Measurements from ENCODE around the gene QRICH2.
"Not testable (repeated sequence)": the region's sequence is repeated elsewhere in the genome, so short reads cannot be mapped to it uniquely, and the experiment has no call there.

Gene QRICH2

DNA sequence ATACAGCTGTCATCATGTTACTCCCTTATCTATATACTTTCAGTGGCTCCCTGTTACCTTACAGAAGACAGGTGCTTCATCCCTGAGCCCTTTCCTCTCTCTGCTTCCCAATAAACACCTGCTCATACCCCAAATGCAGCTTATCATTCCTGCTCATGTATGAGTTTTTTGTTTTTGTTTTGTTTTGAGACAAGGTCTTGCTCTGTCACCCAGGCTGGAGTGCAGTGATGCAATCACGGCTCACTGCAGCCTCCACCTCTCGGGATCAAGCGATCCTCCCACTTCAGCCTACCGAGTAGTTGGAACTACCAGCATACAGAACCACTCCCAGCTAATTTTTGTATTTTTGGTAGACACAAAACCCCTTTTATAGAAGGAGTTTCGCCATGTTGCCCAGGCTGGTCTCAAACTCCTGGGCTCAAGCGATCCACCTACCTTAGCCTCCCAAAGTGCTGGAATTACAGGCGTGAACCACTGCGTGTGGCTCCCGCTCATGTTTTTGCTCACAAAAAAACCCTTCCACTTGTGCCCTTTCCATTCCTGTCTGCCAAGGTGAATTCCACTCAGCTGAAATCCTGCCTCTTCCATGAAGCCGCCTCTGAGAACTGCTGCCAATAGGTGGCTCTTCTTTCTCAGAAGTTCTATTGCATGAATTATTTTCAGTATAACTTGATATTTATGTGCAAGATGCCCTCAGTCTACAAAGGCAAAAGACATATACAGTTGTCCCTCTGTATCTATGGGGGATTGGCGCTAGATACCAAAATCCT lies 59.9 kb downstream of the QRICH2 start:
- DNase-seq (ENCODE audit: low spot score), result no peak

DNA sequence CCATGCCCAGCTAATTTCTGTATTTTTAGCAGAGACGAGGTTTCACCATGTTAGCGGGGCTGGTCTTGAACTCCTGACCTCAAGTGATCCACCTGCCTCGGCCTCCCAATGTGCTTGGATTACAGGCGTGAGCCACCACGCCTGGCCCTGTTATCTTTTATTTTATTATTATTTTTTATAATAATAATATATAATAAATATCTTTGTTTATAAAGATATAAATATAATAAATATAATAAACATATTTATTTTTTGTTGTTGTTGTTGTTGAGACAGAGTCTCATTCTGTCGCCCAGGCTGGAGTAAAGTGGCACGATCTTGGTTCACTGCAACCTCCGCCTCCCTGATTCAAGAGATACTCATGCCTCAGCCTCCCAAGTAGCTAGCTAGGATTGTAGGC lies 60.8 kb downstream of the QRICH2 start:
- no peak for DNase-seq (ENCODE audit: low spot score)

DNA sequence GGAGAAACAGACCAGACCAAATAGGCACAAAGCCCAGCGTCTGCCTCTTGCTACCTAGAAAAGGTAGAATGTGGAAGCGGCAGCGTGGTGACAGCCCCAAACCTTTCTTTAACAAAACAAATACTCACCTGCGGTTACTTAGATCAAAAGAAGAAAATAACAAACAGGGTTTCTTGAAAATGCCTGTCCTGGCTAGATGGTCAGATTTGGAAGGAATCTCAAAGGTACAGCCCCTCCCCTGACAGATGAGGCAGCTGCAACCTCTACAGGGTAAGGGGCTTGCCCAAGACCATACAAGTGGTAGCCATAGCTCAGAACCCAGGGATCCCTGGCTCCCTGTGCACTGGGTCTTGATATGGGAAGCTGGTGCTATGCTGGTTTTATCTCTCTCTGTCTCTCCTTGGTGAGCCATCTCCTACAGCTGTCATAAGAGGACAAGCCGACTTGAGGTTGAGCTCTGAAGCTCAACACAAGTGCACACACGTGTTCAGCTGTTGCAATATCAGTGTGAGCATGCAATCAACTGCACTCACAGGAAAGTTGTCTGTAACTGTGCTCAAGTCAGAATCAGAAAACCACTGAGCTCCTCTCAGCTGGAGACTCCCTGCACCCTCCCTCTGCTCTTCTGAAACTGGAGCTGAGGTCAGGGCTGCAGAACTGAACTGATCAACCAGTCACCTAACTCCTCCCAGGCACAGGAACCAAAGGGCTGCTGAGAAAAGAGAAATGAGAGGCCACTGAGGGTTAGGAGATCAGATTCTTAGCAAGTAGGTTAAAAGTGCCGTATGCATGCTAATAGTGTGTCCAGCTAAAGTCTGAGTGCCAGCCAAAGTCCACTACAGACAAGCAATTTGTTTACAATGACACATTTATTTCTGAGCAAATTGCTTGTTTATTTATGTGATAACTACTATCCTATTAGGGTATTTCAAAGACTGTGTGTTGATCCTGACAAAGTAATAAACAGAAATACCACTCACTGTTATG lies 61.7 kb downstream of the QRICH2 start:
- no peak for DNase-seq (ENCODE audit: low spot score)

DNA sequence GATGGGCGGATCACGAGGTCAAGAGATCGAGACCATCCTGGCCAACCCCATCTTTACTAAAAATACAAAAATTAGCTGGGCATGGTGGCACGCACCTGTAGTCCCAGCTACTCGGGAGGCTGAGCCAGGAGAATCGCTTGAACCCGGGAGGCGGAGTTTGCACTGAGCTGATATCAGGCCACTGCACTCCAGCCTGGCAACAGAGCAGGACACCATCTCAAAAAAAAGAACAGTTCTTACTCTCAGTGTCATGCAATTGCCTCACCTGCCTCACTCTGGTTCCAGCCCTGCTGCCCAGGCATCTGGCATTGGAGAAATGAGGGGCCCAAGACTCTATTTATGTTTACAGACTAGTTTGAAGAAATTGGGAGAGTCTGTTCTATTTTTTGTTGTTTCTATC lies 63.4 kb downstream of the QRICH2 start:
- DNase-seq (ENCODE audit: low spot score), result not testable (repeated sequence)

DNA sequence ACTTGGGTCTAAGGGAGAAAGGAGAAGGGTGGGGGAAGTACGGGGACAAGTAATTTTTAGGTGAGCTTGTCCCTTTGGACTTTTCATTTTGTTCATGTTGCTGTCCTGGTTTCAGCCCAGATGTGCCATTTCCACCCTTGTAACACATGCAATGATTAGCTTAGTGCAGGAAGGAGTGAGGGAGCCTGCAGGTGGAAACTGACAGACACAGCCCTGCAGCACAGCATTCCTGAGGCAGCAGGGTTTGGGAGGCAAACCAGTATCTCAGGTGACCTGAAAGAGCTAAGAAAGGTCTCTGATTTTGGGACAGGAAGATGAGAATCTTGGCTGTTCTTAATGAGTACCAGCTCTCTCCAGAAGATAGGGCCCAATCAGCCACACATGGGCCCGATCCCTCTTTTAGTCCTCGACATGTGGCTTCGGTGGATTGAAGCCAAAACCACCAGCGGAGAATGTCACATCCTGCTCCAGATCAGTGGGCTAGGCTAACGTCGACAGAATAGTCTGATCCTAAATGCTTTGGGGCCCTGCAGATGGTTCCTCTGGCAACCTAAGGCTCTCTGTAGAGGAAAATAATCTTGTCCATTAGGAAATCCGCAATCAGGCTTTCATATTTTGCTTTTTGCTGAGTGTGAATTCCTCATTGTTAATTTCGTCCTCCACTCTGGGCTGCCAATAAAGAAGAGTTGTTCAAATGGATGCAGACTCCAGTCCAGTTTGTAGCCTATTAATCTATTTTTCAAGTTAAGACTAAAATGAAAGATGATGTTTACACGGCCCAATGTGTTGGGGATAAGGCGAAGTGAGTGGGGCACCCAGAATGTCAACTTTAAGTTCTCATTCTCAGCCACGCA lies 64.0 kb downstream of the QRICH2 start:
- no peak for DNase-seq (ENCODE audit: low spot score)

DNA sequence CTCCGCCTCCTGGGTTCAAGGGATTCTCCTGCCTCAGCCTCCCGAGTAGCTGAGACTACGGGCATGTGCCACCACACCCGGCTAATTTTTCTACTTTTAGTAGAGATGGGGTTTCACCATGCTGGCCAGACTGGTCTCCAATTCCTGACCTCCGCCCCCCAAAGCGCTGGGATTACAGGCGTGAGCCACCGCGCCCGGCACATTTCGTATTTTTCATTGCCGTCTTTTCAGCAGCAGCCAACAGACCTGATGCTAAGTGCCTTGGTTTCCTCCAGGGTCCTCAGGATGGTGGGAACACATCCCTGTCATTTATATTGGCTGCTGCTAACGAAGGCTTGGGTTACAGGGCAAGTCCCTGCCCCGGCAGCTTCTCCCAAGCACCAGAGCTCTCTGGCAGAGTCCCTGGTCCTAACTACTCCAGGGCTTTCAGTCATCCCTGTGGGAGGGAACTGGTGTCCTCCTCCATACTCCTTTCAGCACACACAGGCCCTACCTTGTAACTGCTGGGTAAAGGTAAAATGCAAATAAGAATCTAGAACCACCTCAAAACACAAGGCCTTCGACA lies 66.3 kb downstream of the QRICH2 start:
- no peak for DNase-seq (ENCODE audit: low spot score)

DNA sequence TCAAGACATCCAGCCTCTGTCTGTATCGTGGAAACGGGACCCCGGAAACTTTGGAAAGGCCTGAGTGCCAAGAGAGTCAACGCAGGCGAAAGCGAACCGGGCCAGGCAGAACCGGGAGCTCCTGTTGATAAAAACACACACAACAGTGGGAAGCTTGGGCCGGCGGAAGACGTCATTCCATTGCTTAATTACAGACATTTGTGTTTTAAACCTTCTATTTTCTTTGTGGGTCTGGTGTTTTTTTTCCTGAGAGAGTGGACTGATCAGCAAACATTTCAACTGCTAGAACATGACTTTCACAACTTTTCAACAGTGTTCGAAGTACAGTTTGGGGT lies 66.9 kb downstream of the QRICH2 start:
- no peak for DNase-seq (ENCODE audit: low spot score)

DNA sequence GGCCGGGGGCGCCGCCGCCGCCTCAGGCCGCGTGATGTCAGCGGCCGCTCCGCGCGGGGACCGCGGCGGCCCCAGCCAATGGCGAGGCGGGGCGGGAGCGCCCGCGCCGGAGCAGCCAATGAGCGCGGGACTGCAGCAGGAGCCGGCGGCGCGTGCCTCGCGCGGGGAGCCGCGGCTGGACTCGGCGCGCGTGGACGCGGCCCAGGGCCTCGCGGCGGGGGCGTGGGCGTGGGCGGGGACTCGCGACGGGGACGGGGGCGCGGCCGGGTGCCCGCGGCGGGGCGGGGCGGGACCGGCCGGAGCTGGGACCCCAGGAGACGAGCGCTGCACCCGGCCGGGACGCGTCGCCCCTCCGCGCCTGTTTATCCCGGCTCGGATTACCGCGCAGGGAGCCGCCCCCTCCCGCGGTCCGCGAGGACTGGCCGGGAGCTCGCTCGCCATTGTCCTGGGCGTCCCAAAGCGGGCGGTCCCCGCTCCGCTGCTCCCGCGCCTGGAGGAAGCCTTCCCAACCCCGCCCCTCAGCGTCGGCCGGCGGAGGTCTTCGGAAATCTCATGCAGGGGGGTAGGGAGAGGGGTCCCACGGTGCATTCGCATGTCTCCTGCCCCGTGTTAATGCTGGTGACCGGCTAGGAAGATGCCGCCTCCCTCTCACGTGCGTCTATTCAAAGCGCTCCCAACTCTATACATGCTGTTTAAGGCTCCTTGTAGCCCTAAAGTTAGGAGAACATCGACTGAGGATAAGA lies 67.4 kb downstream of the QRICH2 start, which contains the start of gene RNF157:
RNF157 (minus strand) TSS at position 33 of the 743 bp plus-strand sequence. CDS start 253 bp downstream, outside the sequence.
- DNase-seq (ENCODE audit: low spot score), result peak; percentile 81

DNA sequence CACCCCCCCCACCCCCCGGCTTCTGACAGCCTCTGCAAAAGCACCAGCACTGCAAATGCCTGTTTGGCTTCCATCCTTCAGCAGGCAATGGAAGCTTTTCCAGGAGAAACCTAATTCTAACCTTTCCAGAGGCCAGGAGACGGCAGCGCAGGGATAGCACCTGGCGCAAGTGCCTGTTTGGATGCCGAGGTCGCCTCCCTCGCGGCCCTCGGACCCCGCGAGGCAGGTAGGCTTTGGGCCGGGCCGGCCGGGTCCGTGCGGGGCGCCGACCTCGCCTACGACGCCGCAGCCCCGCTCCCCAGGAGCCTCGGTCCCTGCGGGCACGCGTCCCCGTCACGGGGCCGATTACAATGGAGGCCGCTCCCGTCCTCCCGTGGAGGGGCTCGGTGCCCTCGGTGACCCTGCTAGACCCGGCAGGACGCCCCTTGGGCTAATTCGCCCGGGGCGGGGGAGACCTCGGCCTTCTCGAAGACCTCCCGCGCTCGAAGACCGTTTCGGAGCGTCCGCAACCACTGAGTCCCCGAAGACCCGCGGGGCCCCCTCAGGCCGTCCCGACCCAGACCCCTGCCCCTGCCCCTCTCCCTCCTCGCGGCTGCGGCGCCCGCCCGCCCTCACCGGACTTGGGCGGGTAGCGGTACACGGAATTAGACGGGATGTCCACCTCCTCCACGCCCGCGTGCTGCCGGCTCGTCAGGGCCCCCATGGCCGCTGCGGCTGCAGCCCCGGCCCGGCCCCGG lies 68.4 kb downstream of the QRICH2 start:
- no peak for DNase-seq (ENCODE audit: low spot score)

DNA sequence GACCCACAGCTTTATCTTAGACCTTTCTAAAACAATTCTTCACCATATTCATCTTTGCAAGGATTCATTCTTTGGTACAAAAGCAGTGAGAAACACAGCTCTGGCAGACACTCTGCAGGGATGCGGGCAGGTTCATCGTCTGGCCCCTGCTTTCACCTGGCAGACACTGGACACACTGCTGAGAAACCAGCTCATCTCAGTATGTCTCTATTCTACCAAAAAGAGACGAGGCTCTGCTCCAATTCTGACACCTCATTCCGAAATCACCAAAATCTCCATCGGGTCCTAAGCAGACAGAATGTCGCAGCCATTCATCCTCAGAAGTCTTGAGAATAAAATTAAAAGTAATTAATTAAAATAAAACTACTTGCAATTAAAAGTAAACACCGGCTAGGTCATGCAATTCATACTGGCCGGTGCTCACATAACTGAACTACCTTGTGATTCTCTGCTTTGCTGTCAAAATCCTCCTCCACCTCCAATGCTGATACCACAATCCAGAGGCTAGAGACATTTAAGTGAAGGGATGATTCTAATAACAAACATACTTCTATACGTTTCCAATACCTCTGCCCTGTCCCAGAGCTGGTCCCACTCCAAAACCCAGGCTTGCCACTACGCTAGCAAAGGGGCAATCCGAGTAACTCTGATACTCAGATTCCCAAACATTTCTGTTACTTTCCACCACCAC lies 69.1 kb downstream of the QRICH2 start:
- no peak for DNase-seq (ENCODE audit: low spot score)

DNA sequence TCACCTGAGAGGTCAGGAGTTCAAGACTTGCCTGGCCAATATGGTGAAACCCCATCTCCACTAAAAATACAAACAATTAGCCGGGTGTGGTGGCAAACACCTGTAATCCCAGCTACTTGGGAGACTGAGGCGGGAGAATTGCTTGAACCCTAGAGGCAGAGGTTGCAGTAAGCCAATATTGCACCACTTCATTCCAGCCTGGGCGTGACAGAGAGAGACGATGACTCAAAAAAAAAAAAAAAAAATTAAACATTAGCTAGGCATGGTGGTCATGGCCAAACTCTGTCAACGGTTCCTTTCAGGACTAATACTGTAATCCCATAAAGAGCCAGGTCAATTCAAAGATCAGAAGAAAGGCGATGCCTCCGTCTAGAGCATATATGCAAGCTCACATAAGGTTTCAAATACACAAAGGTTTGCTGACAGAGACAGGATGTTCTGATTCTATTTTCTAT lies 70.2 kb downstream of the QRICH2 start:
- no peak for DNase-seq (ENCODE audit: low spot score)

DNA sequence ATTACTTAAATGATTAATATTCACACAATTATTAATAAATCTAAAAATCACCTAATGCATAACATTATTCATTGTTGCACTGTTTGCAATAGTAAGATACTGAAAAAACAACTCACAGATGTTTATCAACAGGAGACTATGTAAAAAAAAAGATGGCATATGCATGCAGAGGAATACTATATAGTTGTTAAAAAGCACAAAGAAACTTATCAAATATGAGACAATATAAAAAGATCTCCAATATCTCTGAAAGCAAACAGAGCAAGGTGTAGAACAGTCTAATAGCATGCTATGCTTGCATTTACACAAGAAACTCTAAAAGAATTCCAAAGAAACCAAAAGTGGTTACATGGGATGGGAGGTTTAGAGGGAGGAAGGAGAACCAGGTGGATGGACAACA lies 71.5 kb downstream of the QRICH2 start:
- no peak for DNase-seq (ENCODE audit: low spot score)

DNA sequence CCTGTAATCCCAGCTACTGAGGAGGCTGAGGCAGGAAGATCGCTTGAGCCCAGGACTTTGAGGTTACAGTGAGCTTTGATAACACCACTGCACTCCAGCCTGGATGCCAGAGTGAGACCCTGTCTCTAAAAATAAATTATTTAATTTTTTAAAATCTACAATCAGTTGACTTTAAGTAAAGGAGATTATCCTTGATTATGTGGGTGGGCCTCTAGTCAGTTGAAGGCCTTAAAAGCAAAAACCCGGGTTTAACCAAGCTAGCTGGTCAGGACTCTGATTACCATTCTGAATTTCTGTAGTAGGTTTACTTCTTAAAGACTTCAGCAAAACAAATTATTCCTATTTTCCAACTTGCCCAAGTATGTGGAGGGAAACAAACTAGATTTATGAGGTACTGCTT lies 72.2 kb downstream of the QRICH2 start:
- DNase-seq (ENCODE audit: low spot score), result no peak

DNA sequence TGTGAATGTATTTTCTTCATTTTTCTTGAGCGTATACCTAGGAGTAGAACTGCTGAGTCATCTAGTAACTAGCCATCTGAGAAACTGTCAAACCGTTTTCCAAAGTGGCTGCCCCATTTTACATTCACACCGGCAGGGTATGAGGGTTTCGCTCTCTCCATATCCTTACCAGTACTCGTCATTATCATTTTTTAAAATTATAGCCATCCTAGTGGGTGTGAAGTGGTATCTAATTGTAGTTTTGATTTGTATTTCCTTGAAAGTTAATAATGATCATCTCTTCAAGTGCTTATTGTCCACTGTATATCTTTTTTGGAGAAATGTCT lies 73.8 kb downstream of the QRICH2 start:
- no peak for DNase-seq (ENCODE audit: low spot score)

DNA sequence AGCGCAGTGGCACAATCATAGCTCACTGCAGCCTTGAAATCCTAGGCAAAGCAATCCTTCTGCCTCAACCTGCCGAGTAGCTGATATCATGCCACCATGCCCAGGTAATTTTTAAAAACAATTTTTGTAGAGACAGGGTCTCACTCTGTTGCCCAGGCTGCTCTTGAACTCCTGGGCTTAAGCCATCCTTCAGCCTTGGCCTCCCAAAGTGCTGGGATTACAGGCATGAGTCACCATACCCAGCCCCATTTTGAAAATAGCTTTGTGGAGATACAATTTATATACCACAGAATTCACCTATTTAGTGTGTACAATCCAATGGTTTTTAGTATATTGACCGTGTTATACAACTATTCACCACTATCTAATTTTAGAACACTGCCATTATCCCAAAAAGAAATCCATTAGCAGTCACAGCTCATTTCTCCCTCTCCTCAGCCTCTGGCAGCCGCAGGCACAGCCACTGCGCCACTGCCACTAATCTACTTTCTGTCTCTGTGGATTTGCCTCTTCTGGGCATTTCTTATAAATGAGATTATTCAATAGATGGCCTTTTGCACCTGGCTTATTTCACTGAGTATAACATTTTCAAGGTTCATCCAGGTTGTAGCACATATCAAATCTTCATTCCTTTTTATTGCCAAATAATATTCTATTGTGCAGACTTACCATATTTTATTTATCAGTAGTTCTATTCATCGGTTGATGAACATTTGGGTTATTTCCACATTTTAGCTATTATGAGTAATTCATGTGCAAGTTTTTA lies 74.3 kb downstream of the QRICH2 start:
- no peak for DNase-seq (ENCODE audit: low spot score)

DNA sequence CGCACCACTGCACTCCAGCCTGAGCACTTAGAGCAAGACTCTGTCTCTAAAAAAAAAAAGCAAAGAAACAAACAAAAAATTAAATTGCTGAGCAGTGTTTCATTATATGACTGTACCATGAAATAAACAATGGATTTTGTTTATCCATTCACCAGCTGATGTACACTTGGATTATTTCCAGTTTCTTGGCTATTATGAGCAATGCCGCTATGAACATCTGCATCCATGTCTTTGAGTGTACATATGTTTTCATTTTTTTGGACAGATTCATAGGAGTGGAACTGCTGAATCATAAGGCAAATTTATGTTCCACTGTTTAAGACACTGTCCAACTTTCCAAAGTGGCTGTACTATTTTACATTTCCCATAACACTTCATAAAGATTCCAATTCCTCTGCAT lies 75.7 kb downstream of the QRICH2 start:
- no peak for DNase-seq (ENCODE audit: low spot score)

DNA sequence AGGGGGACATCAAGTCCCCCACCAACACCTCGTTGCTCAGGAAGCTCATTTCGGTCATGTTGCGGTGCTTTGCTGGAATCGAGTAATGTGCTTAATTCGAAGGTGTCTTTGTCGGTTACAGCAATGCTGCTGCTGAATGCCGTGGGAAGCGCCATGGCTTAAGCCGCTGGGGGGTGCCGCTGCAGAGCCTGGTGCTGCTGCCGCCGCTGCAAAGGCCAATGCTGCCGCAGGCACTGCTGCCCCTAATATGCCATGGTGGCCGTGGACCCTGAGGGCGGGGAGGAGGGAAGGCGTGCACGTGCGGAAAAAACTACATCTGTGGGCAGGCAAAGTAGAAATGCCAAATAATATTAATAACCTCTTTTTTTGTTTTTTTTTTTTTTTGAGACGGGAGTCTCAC lies 81.3 kb downstream of the QRICH2 start:
- not testable (repeated sequence) for DNase-seq (ENCODE audit: low spot score)

DNA sequence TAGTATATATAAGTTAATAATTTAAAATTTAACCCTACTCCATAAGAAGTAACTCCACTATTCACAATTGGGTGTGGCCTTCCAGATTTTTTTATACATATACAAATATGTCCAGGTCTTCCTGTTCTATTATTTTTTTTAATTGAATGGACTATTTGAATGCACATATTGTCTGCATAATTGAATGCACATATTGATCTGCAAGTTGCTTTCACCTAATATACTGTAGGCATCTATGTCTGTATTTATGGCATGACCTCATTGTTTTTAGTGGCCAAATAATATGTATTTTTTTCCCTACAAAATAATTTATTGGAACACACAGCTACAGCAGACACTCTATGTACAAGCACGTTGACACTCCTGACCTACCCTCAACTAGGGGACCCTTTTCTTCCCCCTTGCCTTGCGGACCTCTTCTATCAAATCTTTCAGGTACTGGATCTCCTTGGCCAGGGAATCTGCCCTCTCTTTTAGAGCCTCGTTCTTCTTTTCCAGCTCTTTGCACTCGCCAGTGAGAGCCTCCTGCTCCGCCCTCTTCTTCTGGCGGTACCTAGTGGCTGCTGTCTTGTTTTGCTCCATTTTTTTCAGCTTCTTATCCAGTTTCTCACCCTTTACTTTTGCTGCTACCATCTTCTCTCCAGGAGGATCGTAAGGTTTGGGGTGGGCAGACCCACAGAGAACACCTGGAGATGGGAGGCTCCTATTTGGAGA lies 82.5 kb downstream of the QRICH2 start:
- DNase-seq (ENCODE audit: low spot score), result not testable (repeated sequence)
